Ramos (cell line): ENCODE data around the gene FLAD1.

Experiments used
- in situ Hi-C: fragments of 300-500 bp; cut with MboI; formaldehyde crosslinking; loops from one replicate; pipeline ENCODE4 v1.14.3; 2022; ENCODE audit warnings: low sequenced_read_pairs; ENCODE audit not compliant: unreplicated experiment

The FLAD1 gene

DNA sequence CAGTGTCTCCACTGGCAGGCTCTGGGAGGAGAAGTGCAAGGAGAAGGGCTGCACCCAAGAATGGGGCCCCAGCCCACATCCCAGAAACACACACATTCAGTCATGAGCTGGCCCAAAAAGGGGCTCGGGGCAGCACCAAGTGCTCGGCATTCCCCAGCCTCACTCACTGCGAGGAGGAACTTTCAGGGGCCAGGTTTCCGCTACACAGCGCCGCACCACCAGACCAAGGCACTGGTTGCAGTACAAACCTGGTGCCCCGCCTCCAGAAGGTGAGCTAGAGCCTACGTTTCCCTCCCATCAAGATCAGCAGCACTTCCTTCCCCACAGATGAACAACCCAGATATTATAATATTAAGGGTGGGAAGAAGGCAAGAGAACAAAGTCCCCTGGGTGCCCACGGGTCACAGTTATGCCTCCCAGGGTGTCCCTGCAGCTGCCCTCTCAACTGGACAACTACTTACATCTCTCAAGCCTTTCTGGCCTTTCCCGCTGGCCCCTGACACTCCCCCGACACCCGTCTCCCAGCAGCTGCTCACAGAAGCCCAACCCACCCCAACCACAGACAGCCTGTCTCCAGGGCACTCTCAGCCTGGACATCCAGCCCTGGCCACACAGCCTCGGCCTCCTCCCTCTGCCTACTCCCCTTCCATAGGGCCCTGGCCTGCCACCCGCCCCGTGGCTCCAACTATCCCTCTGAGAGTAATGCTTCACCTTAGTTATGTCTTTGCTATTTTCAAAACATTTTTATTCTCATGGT lies 31.1 kb upstream of the FLAD1 start:
- in situ Hi-C loops = no loop called here

DNA sequence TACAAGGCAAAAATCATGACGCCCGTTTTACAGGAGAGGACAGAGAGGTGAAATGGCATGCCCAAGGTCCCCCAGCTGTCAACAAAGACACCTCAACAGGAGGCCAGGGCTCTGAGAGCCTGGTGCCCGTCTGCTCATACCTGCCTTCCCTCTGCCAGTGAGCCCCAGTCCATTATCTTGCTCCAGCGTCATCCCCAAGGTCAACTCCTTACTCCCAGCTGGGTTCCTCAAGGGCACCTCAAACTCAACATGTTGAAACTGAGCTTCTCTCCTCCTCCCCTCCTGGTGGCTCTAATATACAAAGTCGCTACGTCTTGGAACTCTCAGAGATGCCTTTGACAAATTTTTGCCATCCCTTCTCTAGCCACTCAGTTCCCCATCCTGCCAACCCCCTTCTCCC lies 30.5 kb upstream of the FLAD1 start:
- in situ Hi-C loops = no loop called here

GRCh38 chr1:154953611-154954038 lies 29.5 kb upstream of the FLAD1 start:
- in situ Hi-C loops = no loop called here

DNA sequence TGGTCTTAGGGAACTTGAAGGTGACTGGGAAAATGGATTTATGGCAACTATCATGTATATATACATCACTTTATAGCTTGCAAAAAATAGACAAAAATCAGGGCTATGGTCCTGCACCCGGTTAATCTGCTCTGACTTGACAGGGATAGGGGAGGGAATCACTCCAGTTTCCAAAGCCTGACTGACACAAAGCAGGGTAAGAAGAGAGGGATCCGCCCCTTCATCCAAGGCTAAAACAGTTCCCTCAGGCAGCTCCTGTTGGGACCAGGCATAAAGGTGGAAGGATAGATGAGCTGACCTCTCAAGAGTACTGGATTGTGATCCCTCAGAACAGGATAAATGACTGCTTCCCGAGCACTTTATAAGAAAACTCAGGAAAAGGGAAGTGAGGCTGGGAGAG lies 28.6 kb upstream of the FLAD1 start:
- in situ Hi-C loops = no loop called here

DNA sequence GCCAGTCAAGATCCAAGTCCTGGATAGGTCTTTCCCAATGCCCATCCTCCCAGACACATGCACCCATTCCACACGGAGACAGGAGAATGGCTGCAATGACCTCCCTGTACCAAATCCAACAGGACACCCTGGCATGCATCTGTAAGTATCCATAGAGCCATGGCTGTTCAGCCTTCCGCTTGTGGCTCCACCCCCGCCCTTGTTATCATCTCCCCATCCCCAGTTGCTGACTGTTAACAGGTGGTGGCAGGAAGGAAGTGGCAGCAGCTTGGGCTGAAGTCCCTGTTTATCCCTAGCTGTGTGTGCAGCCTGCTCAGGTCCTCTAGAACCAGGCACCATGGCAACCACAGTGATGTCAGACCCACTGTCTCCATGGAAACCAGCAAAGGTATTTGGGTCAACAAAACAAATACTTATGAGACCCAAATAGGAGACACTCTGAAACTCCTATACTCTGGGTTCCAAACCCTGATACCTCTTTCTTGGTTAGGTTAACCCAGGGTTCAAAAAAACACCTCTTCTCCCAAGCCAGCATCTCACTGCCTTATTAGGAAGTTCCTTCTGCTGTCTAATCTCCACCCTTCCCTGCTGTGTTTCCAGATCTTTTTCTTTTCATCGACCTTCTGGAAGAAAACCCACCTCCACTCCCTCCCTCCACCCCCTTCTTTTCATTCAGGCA lies 28.0 kb upstream of the FLAD1 start:
- in situ Hi-C loops = no loop called here

DNA sequence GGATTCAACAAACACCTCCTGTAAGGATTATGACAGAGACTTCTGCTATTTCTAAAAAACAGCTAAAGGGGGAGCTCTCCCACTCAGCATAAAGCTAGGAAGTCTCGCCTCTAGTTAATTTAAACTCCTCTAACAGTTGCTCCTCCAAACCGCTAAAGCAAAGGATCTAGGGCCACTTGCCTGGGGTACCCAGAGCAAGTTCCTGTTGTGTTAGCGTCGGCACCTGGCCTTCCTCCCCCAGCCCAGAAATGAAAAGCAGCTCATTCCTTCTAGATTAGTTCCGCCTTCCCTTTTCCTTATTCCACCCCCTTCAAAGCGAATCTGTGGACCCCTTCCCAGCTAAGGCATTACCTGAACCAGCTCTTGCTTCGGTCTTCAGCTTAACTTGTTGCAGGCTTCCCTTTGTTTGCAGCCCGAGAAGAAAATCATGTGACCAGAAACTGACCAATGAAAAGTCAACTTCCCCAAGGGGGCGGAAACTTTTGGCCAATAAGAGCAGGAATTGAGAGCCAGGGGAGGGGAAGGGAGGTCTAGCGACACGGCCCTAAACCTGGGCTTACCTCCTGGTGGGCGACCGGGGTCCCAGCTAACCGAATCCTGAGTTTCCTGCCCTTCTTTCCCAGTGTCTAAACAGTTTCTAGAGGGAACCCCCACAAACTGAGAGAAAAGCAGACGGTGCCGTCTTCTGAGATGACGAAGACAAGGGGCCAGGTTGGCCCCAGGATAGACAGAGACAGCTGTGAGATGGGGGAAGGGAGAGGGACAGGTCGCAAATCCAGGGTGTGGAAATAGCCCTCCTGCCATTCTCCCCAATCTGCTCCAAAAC lies 27.2 kb upstream of the FLAD1 start, which contains the start of gene PBXIP1:
Gene PBXIP1, minus strand, starts transcription at position 382 of the 826 bp plus-strand sequence. CDS start 2,378 bp downstream, outside the sequence.
- in situ Hi-C loops = no loop called here

- in situ Hi-C loops = no loop called here
Measured at GRCh38 chr1:154956544-154956941, 26.6 kb upstream of the FLAD1 start.

DNA sequence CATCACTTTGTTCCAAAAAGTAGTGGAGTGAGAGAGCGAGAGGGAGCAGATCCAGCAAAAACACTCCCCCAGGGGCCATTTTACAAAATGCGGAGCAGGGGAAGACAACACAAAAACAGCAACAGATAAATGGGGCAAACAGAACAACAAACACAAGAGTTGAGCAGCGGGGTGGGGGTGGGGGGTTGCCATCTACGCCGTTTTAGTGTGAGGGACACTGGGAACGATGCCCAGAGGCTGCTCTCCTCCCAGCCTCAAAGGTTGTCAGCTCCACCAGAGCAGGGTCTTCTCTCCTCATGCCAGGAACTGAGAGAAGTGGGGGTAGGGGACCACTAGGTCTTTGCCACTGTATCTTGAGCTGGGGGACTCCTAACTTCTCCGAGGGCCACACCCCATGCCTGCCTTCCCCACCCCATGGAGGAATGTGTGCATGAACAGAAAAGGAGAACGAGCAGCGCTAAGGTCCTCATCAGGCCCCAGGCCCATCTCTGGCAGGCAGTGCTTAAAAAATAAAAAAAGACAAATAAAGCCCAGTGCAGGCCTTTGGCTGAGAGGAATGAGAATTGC lies 26.0 kb upstream of the FLAD1 start:
- in situ Hi-C loops = no loop called here

GRCh38 chr1:154958036-154958435 lies 25.1 kb upstream of the FLAD1 start:
- in situ Hi-C loops = no loop called here

DNA sequence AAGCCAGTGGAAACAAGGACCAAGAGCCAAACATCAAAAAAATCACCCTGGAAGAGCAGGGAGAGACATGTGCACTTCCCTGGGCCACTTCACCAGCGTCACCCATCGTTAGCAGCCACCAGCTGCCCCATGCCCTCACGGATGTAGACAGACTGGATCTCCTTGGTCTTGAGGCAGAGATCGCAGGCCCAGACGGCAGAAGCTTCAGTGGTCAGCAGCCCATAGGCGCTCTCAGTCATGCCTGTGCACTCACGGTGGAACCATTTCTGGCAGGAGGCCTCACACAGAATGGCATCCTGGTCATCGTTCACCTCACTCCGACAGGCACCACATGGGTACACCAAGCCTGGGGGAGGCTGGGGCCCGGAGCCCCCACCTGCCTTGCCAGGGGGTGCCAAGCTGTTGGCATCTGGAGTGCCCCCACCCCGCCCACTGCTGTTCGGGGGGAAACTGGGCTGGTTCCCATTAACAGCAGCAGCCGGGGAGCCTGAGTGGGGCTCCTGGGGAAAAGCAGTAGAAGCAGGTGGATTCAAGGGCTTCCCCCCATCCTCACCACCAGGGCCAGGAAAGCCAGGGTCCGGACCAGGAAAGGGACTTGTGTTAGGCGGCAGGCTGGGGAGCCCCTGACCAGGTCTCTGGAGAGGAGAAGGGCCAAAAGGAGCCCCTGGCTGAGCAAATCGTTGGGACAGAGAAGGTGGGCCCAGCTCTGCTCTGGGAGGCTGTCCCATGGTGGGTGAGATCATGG lies 24.3 kb upstream of the FLAD1 start:
- in situ Hi-C loops = no loop called here

DNA sequence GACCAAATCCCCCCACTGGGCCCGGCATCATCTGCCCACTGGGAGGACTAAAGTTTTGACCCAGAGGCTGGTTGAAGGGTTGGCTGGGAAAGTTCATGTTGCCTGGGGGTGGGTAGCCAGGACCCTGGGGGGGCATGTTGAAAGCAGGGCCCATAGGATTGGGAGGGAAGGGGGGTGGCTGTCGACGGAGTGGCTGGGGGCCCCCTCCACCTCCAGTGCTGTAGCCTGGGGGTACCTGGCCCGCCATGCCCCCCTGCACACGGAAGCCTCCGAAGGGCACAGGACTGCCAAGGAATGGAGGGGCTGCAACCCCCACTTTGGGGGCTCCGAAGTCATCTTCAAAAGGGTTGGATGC lies 23.7 kb upstream of the FLAD1 start:
- in situ Hi-C loops = no loop called here

DNA sequence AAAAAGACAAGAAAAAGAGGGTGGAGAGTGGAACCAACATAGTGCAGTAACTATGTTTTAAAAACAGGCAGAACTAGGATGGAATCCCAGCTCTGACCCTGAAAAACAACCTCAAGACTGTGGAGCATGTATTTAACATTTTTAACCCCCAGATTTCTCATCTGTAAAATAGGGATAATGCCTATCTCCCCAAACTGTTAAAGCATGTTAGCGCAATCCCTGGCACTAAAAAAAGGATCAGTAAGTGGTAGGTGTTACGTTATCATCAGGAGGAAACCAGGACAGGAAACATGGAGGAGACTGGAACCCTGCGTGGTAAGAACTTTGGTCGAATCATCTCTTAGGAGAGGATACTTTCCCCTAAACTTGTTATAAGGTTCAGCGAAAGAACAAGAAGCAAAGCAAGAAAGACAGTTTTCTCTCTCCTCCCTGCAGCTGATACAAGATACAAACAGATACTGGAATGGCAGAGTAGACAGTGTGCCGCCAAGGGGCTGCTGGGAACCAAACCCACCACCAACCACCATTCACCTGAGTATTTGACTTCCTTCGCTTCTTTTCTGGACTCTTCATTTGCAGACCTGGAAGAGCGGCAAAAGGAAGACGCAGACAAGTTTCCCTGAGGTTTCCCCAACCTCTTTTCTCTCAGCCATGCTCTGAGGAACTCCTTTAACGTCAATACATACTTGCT lies 22.6 kb upstream of the FLAD1 start:
- in situ Hi-C loops = no loop called here

DNA sequence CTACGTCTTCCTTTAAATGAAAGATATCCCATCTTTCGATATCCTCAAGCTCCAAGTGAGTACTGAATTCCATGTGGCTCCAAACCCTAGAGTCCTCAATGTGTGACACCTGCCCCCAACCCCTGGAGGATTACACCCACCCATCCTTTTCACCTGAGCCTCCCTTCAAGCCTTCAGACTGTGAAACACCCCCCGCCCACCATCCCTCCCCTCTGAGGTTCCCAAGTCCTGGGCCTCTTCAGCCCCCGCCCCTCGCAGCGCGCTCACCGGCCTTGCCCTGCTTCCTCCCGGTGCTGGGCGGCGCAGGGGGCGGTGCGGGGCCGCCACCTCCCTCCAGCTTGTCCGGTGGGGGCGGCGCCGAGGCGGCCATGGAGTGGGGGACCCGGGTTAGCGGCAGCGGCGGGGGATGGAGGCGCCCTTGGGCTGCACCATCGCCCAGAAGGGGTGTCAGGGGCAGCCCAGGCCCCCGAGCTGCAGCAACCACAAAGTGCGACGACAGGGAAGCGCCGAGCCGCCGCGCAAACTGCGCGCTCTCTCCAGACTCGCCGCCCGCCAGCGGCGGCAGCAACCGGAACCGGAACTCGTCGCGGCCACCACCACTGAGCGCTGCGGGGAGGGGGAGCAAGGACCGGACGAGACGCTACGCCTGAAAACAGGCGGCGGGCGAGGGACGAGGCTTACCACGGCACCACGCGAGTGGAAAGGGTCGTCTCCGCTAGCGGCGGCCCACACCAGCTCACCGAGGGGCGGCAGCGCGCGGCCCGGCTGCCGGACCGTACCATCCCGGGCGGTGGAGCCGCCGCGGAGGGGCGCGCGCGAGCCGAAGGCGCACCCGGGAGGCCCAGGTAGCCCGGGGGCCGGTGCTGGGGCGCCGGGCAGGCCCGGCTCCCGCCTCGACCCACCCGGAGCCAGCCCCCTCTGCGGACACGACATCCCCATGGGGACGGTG lies 21.7 kb upstream of the FLAD1 start, which contains the start of gene PYGO2:
Gene PYGO2, minus strand, starts transcription at position 576 of the 949 bp plus-strand sequence. Its CDS starts 206 bp downstream, at position 370.
- in situ Hi-C loops = no loop called here

GRCh38 chr1:154962156-154962749 lies 20.9 kb upstream of the FLAD1 start:
- in situ Hi-C loops = no loop called here

DNA sequence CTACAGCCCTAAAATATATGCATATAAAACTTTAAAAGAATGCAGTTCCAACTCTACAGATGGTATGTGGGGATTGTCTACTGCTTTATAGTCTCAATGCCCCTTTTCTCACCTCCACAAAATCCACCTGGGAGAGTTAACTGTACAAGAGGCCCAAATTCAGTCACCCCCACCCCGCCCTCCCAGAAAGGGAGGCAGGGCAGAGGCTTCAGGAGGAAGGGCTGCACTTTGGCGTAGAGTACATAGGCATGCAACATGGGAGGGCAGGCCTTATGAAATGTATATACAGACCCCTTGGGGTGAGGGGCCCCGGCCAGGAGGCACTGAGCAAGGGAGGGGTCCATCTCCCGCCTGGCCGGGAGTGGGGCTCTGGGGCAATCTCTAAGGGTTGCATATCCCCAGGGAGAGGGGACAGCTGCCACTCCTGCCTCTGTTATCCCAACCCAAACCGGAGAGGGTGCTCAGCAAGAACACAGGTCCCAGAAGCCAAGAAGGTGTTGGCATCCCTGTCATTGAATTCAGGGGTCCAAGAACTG lies 20.3 kb upstream of the FLAD1 start:
- in situ Hi-C loops = no loop called here

DNA sequence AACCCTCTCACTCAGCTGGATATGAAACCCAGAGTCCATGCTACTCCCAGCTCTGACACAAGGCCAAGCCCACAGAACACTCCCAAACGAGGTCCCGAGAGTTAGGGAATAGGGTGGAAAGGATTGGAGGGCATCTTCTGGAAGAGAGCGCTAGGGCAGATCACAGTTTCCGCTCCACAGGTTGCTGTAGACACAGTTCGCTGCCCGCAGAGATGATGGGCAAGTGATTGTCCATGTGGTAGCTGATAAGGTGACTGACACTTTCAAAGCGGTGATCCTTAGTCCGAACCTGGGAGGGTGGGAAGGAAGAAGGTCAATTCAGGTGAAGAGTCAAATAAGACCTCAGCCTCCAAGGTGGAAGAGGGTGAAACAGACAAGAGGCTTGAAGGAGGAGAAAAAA lies 19.5 kb upstream of the FLAD1 start:
- in situ Hi-C loops = no loop called here

- in situ Hi-C loops = no loop called here
Measured at GRCh38 chr1:154964359-154964758, 18.8 kb upstream of the FLAD1 start.

DNA sequence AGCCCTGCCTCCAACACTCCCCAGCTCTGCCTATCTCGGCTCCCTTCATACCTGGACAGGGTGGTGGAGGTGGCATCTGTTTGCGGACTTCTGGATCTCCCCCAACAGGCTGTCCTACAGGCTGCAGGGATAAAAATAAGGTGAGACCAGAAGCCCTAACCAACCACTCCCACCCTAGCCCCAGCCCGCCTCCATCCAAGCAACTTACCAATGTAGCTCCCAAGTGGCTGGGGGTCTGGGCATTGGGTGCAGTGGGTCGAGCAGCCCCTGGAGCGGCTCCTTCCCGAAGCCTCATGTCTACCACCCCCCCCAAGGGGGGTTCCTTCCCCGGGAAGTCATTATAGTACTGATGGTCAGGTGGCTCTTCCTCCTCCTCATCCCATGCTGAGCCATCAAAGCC lies 17.0 kb upstream of the FLAD1 start:
- in situ Hi-C loops = no loop called here
